GM10847 (cell line): ENCODE data around the gene ANTXRL.

Experiments
- POLR2A ChIP-seq: IDR thresholded peaks from 2 replicates; pipeline ENCODE4 v1.6.1; 2011; ENCODE audit not compliant: insufficient read length; ENCODE audit errors: extremely low read depth

ANTXRL gene

DNA sequence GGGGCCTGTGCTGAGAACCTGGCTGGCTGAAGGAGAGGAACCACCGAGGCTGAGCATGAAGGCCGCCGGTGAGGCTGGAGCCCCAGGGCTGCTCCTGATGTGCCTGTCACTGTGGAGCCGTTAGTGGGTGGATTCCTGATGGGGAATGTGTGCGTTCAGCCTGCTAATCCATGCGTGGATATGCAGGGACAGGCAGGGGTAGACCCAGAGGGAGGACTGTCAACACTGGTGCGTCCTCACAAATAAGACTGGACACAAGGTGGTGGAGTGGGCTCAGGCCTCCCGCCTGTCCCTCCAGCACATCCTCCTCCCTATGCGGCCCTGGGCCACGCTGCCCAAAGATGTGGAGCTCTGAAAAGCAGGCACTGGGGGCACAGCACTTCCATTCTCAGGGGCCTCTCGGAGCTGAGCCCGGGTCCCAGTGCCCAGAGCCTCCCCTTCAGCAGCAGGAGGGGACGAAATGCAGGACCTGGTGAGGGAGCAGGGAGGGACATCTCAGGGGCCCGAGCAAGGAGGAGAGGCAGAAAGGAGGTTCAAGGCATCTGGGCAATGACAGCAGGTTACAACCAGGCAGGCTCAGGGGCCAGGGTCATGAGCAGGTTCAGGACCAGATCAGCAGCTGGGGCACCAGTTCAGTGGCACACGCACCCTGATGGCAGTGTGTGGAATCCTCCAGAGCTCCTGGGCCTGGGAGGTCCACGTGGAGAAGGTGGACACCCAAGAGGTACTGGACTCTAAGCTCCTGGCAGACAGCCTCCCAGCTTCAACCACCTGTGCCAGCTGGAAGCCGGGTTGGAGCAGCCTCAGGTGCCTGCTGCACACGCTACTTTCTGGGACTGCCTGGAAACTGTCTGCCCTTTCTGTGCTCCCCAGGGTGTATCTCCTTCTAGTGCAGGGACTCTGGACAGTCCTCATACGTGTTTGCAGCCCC is 33.5 kb upstream of the ANTXRL start:
- TF ChIP-seq POLR2A: no peak

DNA sequence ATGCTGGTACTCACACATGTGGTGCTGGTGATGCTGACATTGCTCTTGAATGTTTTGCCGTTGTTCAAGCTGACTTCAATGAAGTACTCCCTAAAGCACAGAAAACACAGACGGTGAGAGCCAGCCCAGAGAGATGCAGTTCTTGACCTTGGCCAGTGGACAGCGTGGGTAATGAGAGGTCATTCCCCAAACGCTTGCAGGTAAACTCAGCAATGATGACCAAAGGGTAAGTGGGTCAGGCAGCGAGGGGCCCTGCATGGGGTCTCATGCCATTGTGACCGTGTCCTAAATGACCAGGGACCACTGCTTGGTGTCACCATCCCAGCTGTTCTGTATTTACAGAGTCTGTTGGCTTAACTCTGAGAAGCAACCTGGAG is 32.8 kb upstream of the ANTXRL start:
- TF ChIP-seq POLR2A: no peak

DNA sequence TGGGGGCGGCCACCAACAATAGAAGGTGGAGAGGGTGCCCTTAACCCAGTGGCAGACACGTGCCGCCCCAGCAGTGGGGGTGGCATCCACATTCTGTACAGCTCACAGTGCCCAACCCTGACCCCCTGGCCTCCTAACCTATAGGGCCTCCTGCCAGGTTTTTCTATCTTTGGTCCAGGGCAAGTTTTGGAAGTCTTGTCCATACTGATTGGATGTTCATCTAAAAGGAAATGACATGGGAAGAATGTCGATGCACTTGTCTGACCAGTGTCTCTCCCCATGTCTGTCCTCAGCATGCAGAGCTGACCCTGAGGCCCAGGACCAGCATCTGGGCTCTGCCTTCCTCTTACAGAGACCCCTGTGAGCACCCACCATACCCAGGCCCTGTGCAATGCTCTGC is 32.3 kb upstream of the ANTXRL start:
- no peak for TF ChIP-seq POLR2A

DNA sequence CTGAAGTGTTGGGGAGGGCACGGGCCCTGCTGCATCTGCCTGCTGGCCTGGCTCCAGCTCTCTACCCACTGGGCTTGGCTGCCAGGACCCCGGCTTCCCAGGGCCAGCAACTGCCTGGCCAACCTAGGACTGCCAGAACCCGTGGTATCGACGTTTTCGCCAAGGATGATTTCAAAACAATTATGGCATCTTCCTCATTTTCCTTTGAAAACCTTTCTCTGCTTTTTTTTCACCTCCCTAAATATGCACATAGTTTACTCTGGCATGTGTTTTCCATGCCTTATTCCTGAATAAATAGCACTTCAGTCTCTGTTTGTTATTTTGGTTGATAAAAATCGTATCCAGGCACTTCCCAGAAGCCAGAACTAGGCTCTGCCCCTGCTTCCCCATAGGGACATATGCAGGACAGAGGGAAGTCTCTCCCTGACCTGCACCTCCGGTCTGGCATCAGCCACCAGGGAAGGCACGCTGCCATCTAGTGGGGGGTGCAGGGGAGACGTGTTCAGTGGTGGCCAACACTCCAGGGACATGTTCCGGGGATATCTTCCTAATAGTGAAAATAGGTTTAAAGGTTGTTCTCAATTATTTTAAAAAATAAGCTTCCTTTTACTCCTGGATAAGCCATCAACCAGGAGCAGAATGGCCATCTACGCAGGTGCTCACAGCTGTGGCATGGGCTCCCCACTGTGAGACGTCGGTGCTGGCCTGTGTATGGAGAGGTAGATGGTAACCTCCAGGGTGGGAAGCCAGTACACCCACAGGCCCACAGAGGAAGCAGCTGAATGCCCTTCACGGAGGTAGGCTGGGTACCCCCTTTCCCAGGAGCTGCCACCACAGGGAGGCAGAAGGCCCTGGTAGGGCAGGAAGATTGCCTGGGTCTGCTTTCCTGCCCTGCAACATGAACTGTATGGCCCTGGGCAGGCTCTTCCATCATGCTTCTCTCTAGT is 30.7 kb upstream of the ANTXRL start:
- no peak for TF ChIP-seq POLR2A

DNA sequence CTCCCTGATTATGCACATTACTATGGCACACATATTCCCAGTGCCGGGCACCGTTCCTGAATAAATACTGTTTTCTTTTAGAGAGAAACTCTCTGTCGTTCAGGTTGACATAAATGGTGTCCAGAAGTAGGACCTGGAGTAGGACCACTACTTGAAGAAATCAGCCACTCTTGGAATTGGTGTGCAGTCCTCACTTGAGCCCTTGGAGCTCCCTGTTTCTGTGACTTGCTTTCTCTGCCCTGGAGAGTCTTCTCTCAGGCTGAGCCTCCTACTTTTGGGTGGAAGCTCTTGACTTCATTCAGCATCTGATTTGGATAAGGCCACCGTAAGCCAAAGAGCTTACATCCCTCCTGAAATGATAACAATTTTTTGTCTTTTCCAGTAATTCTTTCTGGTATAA is 29.7 kb upstream of the ANTXRL start:
- no peak for TF ChIP-seq POLR2A

DNA sequence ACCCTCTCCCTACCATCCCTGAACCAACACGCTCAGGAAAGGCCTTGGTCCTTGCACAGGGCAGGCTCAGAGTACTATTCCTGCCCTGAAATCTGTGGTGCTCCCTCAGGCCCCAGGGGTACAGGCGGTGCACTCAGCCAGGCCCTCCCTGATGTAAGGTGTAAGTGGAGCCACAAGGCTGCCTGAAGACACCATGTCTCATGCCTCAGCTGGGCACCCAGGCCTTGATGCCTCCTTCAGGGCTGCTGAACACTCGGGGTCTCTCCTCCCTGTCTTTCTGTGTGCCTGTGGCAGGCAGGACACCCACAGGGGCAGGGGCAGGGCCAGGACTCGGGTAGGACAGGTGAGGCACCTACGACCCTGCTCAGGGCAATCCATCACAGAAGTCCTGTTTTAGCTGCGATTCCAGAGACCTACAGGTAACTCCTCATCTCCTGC is 22.9 kb upstream of the ANTXRL start:
- no peak for TF ChIP-seq POLR2A

DNA sequence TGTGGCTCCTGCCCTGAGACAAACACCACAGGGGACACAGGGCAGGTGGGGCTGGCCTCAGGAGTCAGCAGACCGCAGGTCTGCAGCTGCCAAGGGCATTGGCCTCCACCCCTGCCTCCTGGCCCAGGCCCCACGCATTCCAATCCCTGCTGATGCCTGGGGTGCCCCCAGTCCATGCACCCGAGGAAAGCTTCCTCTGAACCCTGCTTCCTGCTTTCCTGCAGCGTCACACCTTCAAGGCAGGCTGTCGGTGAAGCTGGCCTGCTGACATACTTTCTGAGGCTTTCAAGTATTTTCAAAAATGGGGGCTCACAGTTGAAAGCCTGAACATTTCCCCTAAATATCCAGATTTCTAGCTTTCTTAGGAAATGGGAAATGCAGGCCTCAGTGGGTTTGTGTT is 22.5 kb upstream of the ANTXRL start:
- no peak for TF ChIP-seq POLR2A

DNA sequence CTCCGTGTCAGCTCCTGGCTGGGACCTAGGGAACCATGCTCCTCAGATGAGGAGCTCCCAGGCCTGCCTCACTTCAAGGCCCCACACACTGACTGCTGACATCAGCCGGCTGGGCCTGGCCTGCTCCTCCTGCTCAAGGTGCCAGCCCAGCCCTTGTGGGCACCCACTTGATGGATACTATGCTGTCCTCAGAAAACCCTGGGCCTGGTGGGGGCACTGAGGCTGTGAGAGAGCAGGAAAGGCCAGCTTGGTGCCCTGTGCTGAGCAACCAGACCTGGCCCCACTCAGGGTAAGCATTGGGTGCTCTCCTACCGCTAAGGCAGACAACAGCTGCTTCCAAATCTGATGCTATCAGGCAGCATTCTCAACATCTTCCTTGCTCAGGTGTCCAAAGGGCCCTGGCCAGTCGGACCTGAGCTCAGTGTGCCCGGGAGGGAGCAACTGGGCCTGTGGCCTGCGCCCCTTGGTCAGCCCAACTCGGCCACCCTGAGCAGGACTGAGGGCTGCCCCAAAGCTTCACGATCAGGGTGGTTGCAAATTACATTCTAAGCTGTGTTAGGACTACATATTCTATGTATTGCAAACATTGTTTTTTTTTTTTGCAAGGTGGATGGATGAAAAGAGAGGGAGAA is 21.9 kb upstream of the ANTXRL start:
- TF ChIP-seq POLR2A: no peak

DNA sequence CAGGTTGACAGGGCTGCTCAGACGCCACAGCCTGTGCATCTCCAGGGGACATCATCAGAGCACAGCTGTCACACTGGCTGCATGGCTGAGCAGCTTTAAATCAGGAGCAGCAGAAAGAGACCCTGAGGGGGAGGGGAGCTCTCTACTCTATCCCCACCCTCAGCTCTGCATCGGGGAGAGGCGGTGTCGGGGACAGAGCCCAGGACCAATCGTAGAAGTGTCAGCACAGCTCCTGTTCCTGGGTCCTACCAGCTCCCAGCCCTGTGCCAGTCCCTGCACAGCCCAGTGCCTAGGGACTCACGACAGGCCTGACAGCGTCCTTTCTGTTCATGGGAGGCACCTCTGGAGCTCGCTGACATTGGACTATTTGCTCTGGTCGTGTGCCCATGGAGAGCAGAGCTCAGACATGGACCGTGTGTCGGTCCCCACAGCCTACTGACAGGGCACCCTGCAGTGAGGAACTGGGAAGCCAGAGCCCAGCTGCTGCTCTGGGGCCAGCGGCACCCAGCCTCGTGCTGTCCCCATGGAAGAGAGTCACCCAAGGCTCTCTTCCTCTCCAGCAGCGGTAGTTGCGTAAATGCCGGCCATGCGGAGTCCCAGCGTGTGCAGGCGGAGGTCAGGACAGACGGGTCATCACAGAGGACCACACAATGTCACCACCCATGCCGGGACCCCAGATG is 20.4 kb upstream of the ANTXRL start:
- no peak for TF ChIP-seq POLR2A

DNA sequence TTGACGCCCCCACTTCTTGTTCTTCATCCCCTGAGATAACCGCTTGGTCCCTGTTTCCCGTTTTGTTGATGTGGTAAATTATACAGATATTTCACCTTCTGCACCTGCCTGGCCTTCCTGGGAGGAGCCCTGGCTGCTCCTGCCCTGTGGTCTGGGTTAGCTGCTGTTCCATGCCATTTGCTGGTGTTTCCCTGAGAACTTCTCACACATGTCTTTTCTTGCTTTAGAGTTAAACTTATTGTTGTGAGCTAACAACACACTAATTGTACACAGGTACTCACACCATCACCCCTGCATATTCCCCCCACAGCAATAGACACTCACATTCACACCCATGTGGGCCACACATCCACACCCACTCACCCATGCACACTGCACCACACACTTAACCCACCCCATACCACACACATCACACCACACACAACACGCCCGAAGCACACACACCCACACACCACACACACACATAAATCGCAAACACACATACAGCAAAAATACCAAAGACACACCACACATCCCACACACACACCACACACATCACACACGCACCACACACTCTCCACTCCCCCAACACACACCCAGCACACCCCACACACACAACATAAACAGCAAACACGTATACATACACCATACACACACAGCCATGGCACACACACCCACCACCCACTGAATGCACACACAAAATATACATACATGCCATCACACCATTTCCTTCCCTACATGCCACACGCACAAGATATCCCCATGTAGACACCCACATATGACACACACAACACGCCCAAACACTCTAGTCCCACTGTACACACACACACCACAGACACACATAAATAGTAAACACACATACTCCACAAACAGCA is 19.4 kb upstream of the ANTXRL start:
- no peak for TF ChIP-seq POLR2A

DNA sequence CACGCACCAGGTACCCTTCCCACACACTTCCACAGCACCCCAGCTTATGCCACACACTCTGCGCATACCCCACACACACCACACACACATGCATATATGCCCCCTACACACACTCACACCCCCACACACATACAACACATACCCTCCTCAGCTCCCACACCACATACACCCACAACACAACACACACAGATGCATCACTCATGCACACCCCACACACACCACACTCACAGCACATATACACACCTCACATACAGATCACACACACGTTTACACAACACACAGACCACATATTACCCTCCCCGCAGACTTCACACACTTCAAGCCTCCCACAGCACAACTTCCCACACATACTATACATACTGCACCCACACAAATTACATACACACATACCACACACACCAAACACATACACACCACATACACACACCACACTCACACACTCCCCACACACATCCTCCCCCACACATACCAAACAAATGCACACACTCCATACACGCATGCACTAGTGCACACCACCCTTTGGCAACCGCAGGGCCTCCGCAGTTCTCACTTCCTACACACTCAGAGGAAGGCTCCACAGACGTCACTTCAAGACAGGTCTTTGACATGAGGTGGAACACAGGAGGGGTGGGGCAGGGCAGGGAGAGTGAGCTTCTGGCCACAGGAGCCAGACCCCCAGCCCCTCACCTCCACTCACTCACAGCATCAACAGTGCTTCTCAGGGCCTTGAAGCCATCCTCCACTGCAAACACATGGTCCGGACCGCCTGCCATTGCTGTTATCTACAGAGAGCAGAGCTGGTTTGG is 18.5 kb upstream of the ANTXRL start:
- no peak for TF ChIP-seq POLR2A

DNA sequence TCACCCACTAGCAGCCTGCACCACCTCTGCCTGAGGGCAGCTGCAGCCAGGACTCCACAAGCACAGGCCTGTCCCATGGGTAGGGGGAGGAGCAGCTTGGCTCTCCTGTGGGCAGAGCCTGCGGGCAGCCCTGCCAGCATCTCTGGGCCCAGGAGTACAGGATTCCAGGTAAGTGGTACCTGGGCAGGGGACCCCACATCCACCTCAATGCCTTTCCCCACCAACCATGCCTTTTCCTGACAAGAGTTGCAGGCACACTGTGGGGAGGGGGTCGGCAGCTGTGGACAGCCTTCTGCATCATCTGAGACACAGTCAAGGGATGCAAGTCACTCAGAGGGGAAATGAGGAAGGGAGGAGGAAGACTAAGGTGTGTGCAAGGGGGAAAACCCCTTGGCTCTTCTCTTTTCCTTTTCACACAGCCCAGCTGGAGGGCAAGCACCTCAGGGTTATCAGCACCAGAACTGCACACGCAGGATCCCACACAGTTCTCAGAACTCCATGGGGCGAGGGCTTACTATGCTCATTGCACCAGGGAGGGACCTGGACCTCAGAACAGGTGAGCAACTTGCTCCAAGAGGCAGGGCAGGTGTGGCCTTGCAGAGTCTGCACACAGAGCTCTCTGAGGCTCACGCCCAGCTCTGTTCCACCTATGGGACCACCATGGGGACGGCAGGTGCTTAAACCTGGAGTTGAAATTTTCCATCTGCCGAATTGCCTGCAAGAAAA is 16.5 kb upstream of the ANTXRL start:
- no peak for TF ChIP-seq POLR2A

DNA sequence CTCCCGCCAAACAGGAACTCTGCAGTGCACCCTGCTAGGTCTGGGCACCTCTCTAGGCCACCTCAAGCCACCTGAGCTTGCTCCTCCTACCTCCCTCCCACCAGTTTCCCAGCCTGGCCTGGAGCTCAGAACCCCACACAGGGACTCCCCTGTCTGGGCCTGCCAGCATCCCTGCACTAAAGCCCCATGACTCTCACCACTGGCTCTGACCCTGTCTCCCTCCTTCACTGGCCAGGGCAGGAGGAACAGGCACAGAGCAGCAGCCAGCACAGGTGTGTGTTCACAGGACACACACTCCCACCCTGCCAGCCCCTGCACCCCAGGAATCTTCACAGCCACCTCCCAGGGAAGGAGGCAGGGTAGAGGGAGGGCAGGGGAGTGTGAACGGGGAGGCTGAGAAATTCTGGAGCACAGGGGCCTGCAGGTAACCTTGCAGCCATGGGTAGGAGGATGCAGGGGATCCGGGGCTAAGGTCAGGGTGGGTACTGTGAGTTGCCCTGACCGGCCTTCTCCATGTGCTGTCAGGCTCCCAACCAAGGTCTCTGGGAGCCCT is 13.9 kb upstream of the ANTXRL start:
- no peak for TF ChIP-seq POLR2A
